GM19468 (cell line): Measurements from ENCODE around the gene COL4A1.

ENCODE experiments used
- ATAC-seq: cut with Tn5 transposase; IDR thresholded peaks from one replicate; pipeline ENCODE4 v1.9.1; 2021; ENCODE audit warnings: mild to moderate bottlenecking, moderate library complexity, moderate number of reproducible peaks; ENCODE audit not compliant: unreplicated experiment; ENCODE audit errors: extremely low read depth

COL4A1 gene

GRCh38 chr13:110306960-110307766, at the start of gene COL4A1, which contains the start of gene COL4A2:
Gene COL4A1 (minus strand): TSS chr13:110307157. CDS start chr13:110307027, 130 bp downstream.
Gene COL4A2 (plus strand): TSS chr13:110307284. CDS start chr13:110307904, 620 bp downstream.
- no peak for ATAC-seq

- no peak for ATAC-seq
Observed at GRCh38 chr13:110356362-110356761, 49.4 kb upstream of the COL4A1 start.

GRCh38 chr13:110354715-110355473, 47.9 kb upstream of the COL4A1 start:
- no peak for ATAC-seq

- no peak for ATAC-seq
Observed at GRCh38 chr13:110354123-110354627, 47.2 kb upstream of the COL4A1 start.

GRCh38 chr13:110353339-110353977, 46.5 kb upstream of the COL4A1 start:
- no peak for ATAC-seq

GRCh38 chr13:110352735-110353134, 45.8 kb upstream of the COL4A1 start:
- ATAC-seq: no peak

GRCh38 chr13:110351636-110352420, 44.9 kb upstream of the COL4A1 start:
- no peak for ATAC-seq

- ATAC-seq: no peak
Observed at GRCh38 chr13:110350509-110350908, 43.6 kb upstream of the COL4A1 start.

GRCh38 chr13:110350049-110350448, 43.1 kb upstream of the COL4A1 start:
- no peak for ATAC-seq

GRCh38 chr13:110349239-110349638, 42.3 kb upstream of the COL4A1 start:
- ATAC-seq: no peak

GRCh38 chr13:110348309-110349105, 41.5 kb upstream of the COL4A1 start:
- no peak for ATAC-seq

GRCh38 chr13:110347535-110348308, 40.8 kb upstream of the COL4A1 start:
- ATAC-seq: no peak

- ATAC-seq: no peak
Observed at GRCh38 chr13:110347088-110347487, 40.1 kb upstream of the COL4A1 start.

GRCh38 chr13:110346661-110347067, 39.7 kb upstream of the COL4A1 start:
- ATAC-seq: no peak

GRCh38 chr13:110345701-110346100, 38.7 kb upstream of the COL4A1 start:
- ATAC-seq: no peak

- no peak for ATAC-seq
Observed at GRCh38 chr13:110345266-110345665, 38.3 kb upstream of the COL4A1 start.

- ATAC-seq: no peak
Observed at GRCh38 chr13:110344320-110344719, 37.4 kb upstream of the COL4A1 start.

GRCh38 chr13:110343241-110343865, 36.4 kb upstream of the COL4A1 start:
- ATAC-seq: no peak
